H9 (cell line): ENCODE data around the gene EPSTI1. TPM values are rescaled to one million over a fixed set of nuclear protein-coding genes. Genes with fewer than 3 reads are reported as not detected.

Experiments
- DNase-seq: peaks from one replicate; pipeline ENCODE4 v3.0.0-alpha.2; 2017
- H2AFZ ChIP-seq: one replicate; pipeline ENCODE4 v1.6.1; 2013; ENCODE audit warnings: mild to moderate bottlenecking, low read length, control low read depth, moderate library complexity
- H2AK5ac ChIP-seq: 2 replicates; pipeline ENCODE4 v1.6.1; 2013; ENCODE audit warnings: low read length, control low read depth, mixed read lengths; ENCODE audit not compliant: insufficient read length
- H2BK120ac ChIP-seq: one replicate; pipeline ENCODE4 v1.6.1; 2013; ENCODE audit warnings: low read depth, mild to moderate bottlenecking, low read length, control low read depth, inconsistent platforms; ENCODE audit not compliant: poor library complexity, severe bottlenecking
- H2BK12ac ChIP-seq: 2 replicates; pipeline ENCODE4 v1.6.1; 2013; ENCODE audit warnings: low read length, control low read depth, mixed read lengths, low read depth; ENCODE audit not compliant: insufficient read length
- H2BK15ac ChIP-seq: 2 replicates; pipeline ENCODE4 v1.6.1; 2013; ENCODE audit warnings: low read depth, low read length, control low read depth
- H2BK20ac ChIP-seq: one replicate; pipeline ENCODE4 v1.6.1; 2013; ENCODE audit warnings: low read depth, mild to moderate bottlenecking, low read length, control low read depth, inconsistent platforms; ENCODE audit not compliant: poor library complexity, severe bottlenecking
- H2BK5ac ChIP-seq: 2 replicates; pipeline ENCODE4 v1.6.1; 2013; ENCODE audit warnings: low read length, control low read depth, mixed read lengths; ENCODE audit not compliant: insufficient read length
- H3K14ac ChIP-seq: 2 replicates; pipeline ENCODE4 v1.6.1; 2013; ENCODE audit warnings: low read length, control low read depth; ENCODE audit not compliant: insufficient read depth
- H3K18ac ChIP-seq: 2 replicates; pipeline ENCODE4 v1.6.1; 2013; ENCODE audit warnings: low read depth, mild to moderate bottlenecking, mixed read lengths, low read length, control low read depth; ENCODE audit not compliant: insufficient read length
- H3K23ac ChIP-seq: 2 replicates; pipeline ENCODE4 v1.6.1; 2013; ENCODE audit warnings: low read length, control low read depth, mixed read lengths, low read depth; ENCODE audit not compliant: insufficient read length
- H3K23me2 ChIP-seq: 2 replicates; pipeline ENCODE4 v1.6.1; 2013; ENCODE audit warnings: low read depth, mild to moderate bottlenecking, mixed read lengths, low read length, control low read depth; ENCODE audit not compliant: insufficient read length, poor library complexity, severe bottlenecking
- H3K27ac ChIP-seq: 2 replicates; pipeline ENCODE4 v1.5.1; 2013; ENCODE audit warnings: low read length, control low read depth, mixed read lengths, low read depth; ENCODE audit not compliant: insufficient read length
- H3K27me3 ChIP-seq: 2 replicates; pipeline ENCODE4 v1.6.1; 2013; ENCODE audit warnings: low read length, control low read depth, inconsistent platforms; ENCODE audit not compliant: insufficient read depth
- H3K4ac ChIP-seq: 2 replicates; pipeline ENCODE4 v1.6.1; 2013; ENCODE audit warnings: low read depth, mild to moderate bottlenecking, control low read depth, inconsistent platforms, low read length, moderate library complexity
- H3K4me1 ChIP-seq: 2 replicates; pipeline ENCODE4 v1.6.1; 2013; ENCODE audit warnings: low read length, control low read depth, inconsistent platforms; ENCODE audit not compliant: insufficient read depth
- H3K4me2 ChIP-seq: 2 replicates; pipeline ENCODE4 v1.6.1; 2013; ENCODE audit warnings: low read length, control low read depth, mixed read lengths; ENCODE audit not compliant: insufficient read length, insufficient read depth
- H3K56ac ChIP-seq: 2 replicates; pipeline ENCODE4 v1.6.1; 2013; ENCODE audit warnings: low read depth, mild to moderate bottlenecking, mixed read lengths, low read length, control low read depth; ENCODE audit not compliant: insufficient read length
- H3K79me1 ChIP-seq: 2 replicates; pipeline ENCODE4 v1.6.1; 2013; ENCODE audit warnings: low read depth, mild to moderate bottlenecking, moderate library complexity, low read length, control low read depth, inconsistent platforms; ENCODE audit not compliant: insufficient read depth, poor library complexity, severe bottlenecking
- H3K79me2 ChIP-seq: 2 replicates; pipeline ENCODE4 v1.6.1; 2013; ENCODE audit warnings: low read length, control low read depth, inconsistent platforms; ENCODE audit not compliant: insufficient read depth
- H3K9ac ChIP-seq: 2 replicates; pipeline ENCODE4 v1.6.1; 2013; ENCODE audit warnings: low read length, control low read depth, mixed read lengths; ENCODE audit not compliant: insufficient read length; ENCODE audit errors: extremely low read depth
- H3K9me3 ChIP-seq: one replicate; pipeline ENCODE4 v1.6.1; 2013; ENCODE audit warnings: low read depth, low read length, inconsistent platforms; ENCODE audit not compliant: control insufficient read depth
- H3T11ph ChIP-seq: one replicate; pipeline ENCODE4 v1.6.1; 2013; ENCODE audit warnings: mild to moderate bottlenecking, low read length, control low read depth, inconsistent platforms
- H4K20me1 ChIP-seq: one replicate; pipeline ENCODE4 v1.6.1; 2013; ENCODE audit not compliant: control insufficient read depth, insufficient read length, insufficient read depth
- H4K5ac ChIP-seq: 2 replicates; pipeline ENCODE4 v1.6.1; 2013; ENCODE audit warnings: low read depth, mild to moderate bottlenecking, mixed read lengths, low read length, control low read depth; ENCODE audit not compliant: insufficient read length
- H4K8ac ChIP-seq: replicated peaks from 2 replicates; pipeline ENCODE4 v1.6.1; 2013; ENCODE audit warnings: low read length, control low read depth, mixed read lengths, low read depth; ENCODE audit not compliant: insufficient read length
- H4K91ac ChIP-seq: 2 replicates; pipeline ENCODE4 v1.6.1; 2013; ENCODE audit warnings: low read depth, mild to moderate bottlenecking, moderate library complexity, mixed read lengths, low read length, control low read depth; ENCODE audit not compliant: insufficient read length
- H3K27ac Mint-ChIP-seq, 3 experiments: 2 replicates in 2 of 3; 3 replicates in 1 of 3; pipeline ENCODE4 v1.8.0; 2020 to 2021; ENCODE audit warnings: mixed read lengths in 3 of 3, mild to moderate bottlenecking in 1 of 3, moderate library complexity in 1 of 3
- H3K27me3 Mint-ChIP-seq: 2 replicates; pipeline ENCODE4 v1.8.0; 2021; ENCODE audit warnings: low read depth, mild to moderate bottlenecking, moderate library complexity, mixed read lengths
- H3K36me3 Mint-ChIP-seq, 3 experiments: 2 replicates in 2 of 3; 3 replicates in 1 of 3; pipeline ENCODE4 v1.8.0; 2020 to 2021; ENCODE audit warnings: low read depth in 3 of 3, mixed read lengths in 3 of 3; ENCODE audit not compliant: insufficient read depth in 1 of 3
- H3K4me1 Mint-ChIP-seq, 2 experiments: 2 replicates each; pipeline ENCODE4 v1.8.0; 2020; ENCODE audit warnings: mixed read lengths in 2 of 2
- H3K4me3 Mint-ChIP-seq, 2 experiments: 2 replicates in 1 of 2; 3 replicates in 1 of 2; pipeline ENCODE4 v1.8.0; 2020 to 2021; ENCODE audit warnings: mild to moderate bottlenecking in 2 of 2, mixed read lengths in 2 of 2, moderate library complexity in 1 of 2
- H3K9me3 Mint-ChIP-seq, 2 experiments: 2 replicates in 1 of 2; 3 replicates in 1 of 2; pipeline ENCODE4 v1.8.0; 2020; ENCODE audit warnings: mild to moderate bottlenecking in 2 of 2, mixed read lengths in 2 of 2, moderate library complexity in 1 of 2
- WGBS: extraction: QIAGEN DNeasy Blood & Tissue Kit; methylation state at CpG from one replicate; pipeline ENCODE4 v1.1.7; 2013; ENCODE audit warnings: missing lambda C conversion rate, low lambda C conversion rate, mixed read lengths; ENCODE audit not compliant: insufficient read length; ENCODE audit errors: extremely low coverage; 5-methylcytosine and 5-hydroxymethylcytosine counted together
- total RNA-seq: library from RNA; stranded (reverse); gene quantifications from 2 replicates; pipeline ENCODE4 v1.2.1, GENCODE V29; 2021
- TF ChIP-seq, protein P1 (sequence below): fragments of 200-600 bp; sonication (generic); conservative IDR thresholded peaks from 3 replicates; pipeline ENCODE4 v1.8.0; 2021; ENCODE audit warnings: antibody characterized with exemption, mild to moderate bottlenecking

Gene EPSTI1
- total RNA-seq, 1 experiment from 2014 or later: 0.70 TPM

DNA sequence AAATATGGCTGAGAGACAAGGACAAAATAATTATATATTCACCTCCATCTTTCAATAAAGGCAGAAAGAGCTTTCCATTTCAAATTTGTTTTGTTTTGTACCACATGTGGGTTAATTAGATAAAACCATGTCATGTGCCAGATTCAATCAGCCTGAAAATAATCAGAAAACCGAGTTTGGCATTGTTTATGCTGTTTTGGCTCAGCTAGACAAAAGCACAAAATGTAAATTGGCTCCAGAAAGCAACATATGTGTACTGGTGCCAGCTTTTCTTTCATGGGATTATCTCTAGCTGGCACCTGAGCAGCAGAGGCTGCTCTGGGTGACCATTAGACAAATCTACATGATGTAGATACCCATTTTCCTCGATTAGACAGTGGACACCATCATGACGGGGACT, 22.1 kb upstream of the EPSTI1 start:
- H3K4me1 ChIP-seq: no peaks in the 10 kb centered on the region
- WGBS: no CpG with 5 or more reads among the region's 3 CpGs
- no peak overlapping the region for H2BK15ac ChIP-seq
- DNase-seq: no peak
- H4K91ac ChIP-seq: no peak overlapping the region
- no peak overlapping the region for H2AK5ac ChIP-seq
- no peak overlapping the region for H3T11ph ChIP-seq
- H3K56ac ChIP-seq: no peak overlapping the region
- no peak overlapping the region for H4K8ac ChIP-seq
- no peak overlapping the region for H2BK120ac ChIP-seq
- peaks cover 0 to 4% (median 2%) of the 10 kb centered on the region in 3 experiments; a peak in 3 of 7 replicates for H3K36me3 Mint-ChIP-seq
- H3K9ac ChIP-seq: no peak overlapping the region
- no peak overlapping the region for H3K18ac ChIP-seq
- TF ChIP-seq, protein P1, sequence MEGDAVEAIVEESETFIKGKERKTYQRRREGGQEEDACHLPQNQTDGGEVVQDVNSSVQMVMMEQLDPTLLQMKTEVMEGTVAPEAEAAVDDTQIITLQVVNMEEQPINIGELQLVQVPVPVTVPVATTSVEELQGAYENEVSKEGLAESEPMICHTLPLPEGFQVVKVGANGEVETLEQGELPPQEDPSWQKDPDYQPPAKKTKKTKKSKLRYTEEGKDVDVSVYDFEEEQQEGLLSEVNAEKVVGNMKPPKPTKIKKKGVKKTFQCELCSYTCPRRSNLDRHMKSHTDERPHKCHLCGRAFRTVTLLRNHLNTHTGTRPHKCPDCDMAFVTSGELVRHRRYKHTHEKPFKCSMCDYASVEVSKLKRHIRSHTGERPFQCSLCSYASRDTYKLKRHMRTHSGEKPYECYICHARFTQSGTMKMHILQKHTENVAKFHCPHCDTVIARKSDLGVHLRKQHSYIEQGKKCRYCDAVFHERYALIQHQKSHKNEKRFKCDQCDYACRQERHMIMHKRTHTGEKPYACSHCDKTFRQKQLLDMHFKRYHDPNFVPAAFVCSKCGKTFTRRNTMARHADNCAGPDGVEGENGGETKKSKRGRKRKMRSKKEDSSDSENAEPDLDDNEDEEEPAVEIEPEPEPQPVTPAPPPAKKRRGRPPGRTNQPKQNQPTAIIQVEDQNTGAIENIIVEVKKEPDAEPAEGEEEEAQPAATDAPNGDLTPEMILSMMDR: no peak
- no peaks in the 10 kb centered on the region for H3K27me3 Mint-ChIP-seq
- no peaks in the 10 kb centered on the region for H3K79me1 ChIP-seq
- H3K4me2 ChIP-seq: no peak overlapping the region
- H3K14ac ChIP-seq: no peak overlapping the region
- H4K20me1 ChIP-seq: no peaks in the 10 kb centered on the region
- no peak overlapping the region for H3K4me3 Mint-ChIP-seq
- no peaks in the 10 kb centered on the region for H3K27me3 ChIP-seq
- H3K79me2 ChIP-seq: no peaks in the 10 kb centered on the region
- no peak overlapping the region for H3K27ac ChIP-seq
- no peak overlapping the region for H2BK5ac ChIP-seq
- H3K23ac ChIP-seq: no peak overlapping the region
- peaks cover 0 to 9% of the 10 kb centered on the region in 2 experiments; a peak in 1 of 5 replicates for H3K9me3 Mint-ChIP-seq
- no peaks in the 10 kb centered on the region for H3K9me3 ChIP-seq
- no peak overlapping the region for H4K5ac ChIP-seq
- H3K4ac ChIP-seq: no peak overlapping the region
- no peaks in the 10 kb centered on the region for H3K23me2 ChIP-seq
- H2AFZ ChIP-seq: no peak overlapping the region
- no peak overlapping the region for H2BK20ac ChIP-seq
- peaks cover 5 to 8% of the 10 kb centered on the region in 2 experiments for H3K4me1 Mint-ChIP-seq
- no peak overlapping the region for H3K27ac Mint-ChIP-seq
- H2BK12ac ChIP-seq: no peak overlapping the region
